Upper lobe of left lung (tissue), 6 donors: ENCODE data around the gene SHISA7. TPM values are rescaled to one million over a fixed set of nuclear protein-coding genes. Genes with fewer than 3 reads are reported as not detected.

Source experiments
- ATAC-seq, 2 donors: fragments of 200-7000 bp; cut with Tn5 transposase; one replicate each; pipeline ENCODE4 v1.9.1; 2022; ENCODE audit warnings: mild to moderate bottlenecking in 2 of 2, moderate library complexity in 2 of 2; ENCODE audit not compliant: low FRiP score in 2 of 2
- DNase-seq, 2 donors: peaks; one replicate each; pipeline ENCODE4 v3.0.0-alpha.2; 2019 to 2020
- H3K27ac ChIP-seq, 4 donors: fragments of 200-600 bp; sonication (generic); one replicate each; pipeline ENCODE4 v1.5.1; 2016 to 2019
- H3K27me3 ChIP-seq, 4 donors: fragments of 200-600 bp; sonication (generic); one replicate each; pipeline ENCODE4 v1.5.1; 2017 to 2019
- H3K36me3 ChIP-seq, 4 donors: fragments of 200-600 bp; sonication (generic); one replicate each; pipeline ENCODE4 v1.5.1; 2016 to 2019
- H3K4me1 ChIP-seq, 4 donors: fragments of 200-600 bp; sonication (generic); one replicate each; pipeline ENCODE4 v1.5.1; 2018 to 2019
- H3K4me3 ChIP-seq, 4 donors: fragments of 200-600 bp; sonication (generic); one replicate each; pipeline ENCODE4 v1.5.1; 2017 to 2019; ENCODE audit warnings: mild to moderate bottlenecking in 2 of 4, moderate library complexity in 1 of 4
- H3K9me3 ChIP-seq, 4 donors: fragments of 200-600 bp; sonication (generic); one replicate each; pipeline ENCODE4 v1.5.1; 2018 to 2019
- EP300 ChIP-seq, 4 donors: sonication (generic); formaldehyde crosslinking; IDR thresholded peaks; one replicate each; pipeline ENCODE4 v1.5.1; 2017; ENCODE audit warnings: antibody characterized with exemption in 4 of 4, control low read depth in 2 of 4
- POLR2A ChIP-seq, 4 donors: fragments of 450-650 bp; IDR thresholded peaks; one replicate each; pipeline ENCODE4 v1.5.1; 2016 to 2017; ENCODE audit warnings: antibody characterized with exemption in 4 of 4, mild to moderate bottlenecking in 2 of 4
- POLR2AphosphoS5 ChIP-seq, 2 donors: sonication (generic); formaldehyde crosslinking; IDR thresholded peaks; one replicate each; pipeline ENCODE4 v1.5.1; 2017; ENCODE audit warnings: antibody characterized with exemption in 2 of 2
- WGBS, 2 donors: methylation state at CpG; one replicate each; pipeline ENCODE4 v1.1.5; 2017 to 2018; 5-methylcytosine and 5-hydroxymethylcytosine counted together
- total RNA-seq, 6 donors: library from RNA; depleted of rRNA in 4 of 6; stranded (reverse); fragments of >200 nt in 4 of 6; gene quantifications; one replicate each; pipeline versions ENCODE4 v1.1.0 to v1.2.1, GENCODE V29; 2016 to 2021
- TF ChIP-seq, protein P1 (sequence below), 6 experiments: fragments of 450-650 bp in 4 of 6; fragments of 200-600 bp in 2 of 6; sonication (generic) in 2 of 6; IDR thresholded peaks; one replicate each; pipeline ENCODE4 v1.5.1; 2016 to 2019; ENCODE audit warnings: antibody characterized with exemption in 6 of 6
- donor health status: DM: no; HTN: no; CAD: no; lungs with moderate emphysema.
- donor health status: DM: no; HTN: yes; CAD: no; lungs with severe emphysema.

The SHISA7 gene
- total RNA-seq, 6 donors from 2014 or later = not detected

GRCh38 chr19:55486043-55486970 is 43.2 kb upstream of the SHISA7 start:
- ATAC-seq = peak in 1 of 2 donors; percentile 22
- Histone ChIP-seq H3K9me3 (no peaks in the 10 kb centered on the region), H3K27ac (peak overlapping the region; percentile 80 to 88 (median 85)), H3K36me3 (peaks cover 4 to 25% (median 21%) of the 10 kb centered on the region in 4 donors), H3K4me1 (peaks cover 35 to 43% (median 42%) of the 10 kb centered on the region in 4 donors), H3K27me3 (no peaks in the 10 kb centered on the region), H3K4me3 (peak overlapping the region in 1 of 4 donors; percentile 0)
- 81 to 88% methylated on average over 17 to 50 of the region's 53 CpGs for WGBS, 2 donors
- TF ChIP-seq POLR2AphosphoS5 (IDR thresholded peaks at IDR 0.05) (no peak), POLR2A (IDR thresholded peaks at IDR 0.05) (no peak), EP300 (IDR thresholded peaks at IDR 0.05) (no peak)
- TF ChIP-seq, protein P1, sequence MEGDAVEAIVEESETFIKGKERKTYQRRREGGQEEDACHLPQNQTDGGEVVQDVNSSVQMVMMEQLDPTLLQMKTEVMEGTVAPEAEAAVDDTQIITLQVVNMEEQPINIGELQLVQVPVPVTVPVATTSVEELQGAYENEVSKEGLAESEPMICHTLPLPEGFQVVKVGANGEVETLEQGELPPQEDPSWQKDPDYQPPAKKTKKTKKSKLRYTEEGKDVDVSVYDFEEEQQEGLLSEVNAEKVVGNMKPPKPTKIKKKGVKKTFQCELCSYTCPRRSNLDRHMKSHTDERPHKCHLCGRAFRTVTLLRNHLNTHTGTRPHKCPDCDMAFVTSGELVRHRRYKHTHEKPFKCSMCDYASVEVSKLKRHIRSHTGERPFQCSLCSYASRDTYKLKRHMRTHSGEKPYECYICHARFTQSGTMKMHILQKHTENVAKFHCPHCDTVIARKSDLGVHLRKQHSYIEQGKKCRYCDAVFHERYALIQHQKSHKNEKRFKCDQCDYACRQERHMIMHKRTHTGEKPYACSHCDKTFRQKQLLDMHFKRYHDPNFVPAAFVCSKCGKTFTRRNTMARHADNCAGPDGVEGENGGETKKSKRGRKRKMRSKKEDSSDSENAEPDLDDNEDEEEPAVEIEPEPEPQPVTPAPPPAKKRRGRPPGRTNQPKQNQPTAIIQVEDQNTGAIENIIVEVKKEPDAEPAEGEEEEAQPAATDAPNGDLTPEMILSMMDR (IDR thresholded peaks at IDR 0.05) = peak in 1 of 6 experiments; percentile 43
- peak; percentile 16 to 87 for DNase-seq

GRCh38 chr19:55485439-55486011 is 42.4 kb upstream of the SHISA7 start:
- WGBS, 2 donors = 28 to 37% methylated on average over 5 to 17 of the region's 18 CpGs
- TF ChIP-seq EP300 (IDR thresholded peaks at IDR 0.05) (no peak), POLR2AphosphoS5 (IDR thresholded peaks at IDR 0.05) (no peak), POLR2A (IDR thresholded peaks at IDR 0.05) (no peak)
- TF ChIP-seq, protein P1 (IDR thresholded peaks at IDR 0.05) = no peak
- H3K4me3 ChIP-seq = peak overlapping the region; percentile 52 to 76 (median 54)
- DNase-seq (peak in 1 of 2 donors; percentile 12), ATAC-seq (no peak)
- no peaks in the 10 kb centered on the region for H3K9me3 ChIP-seq
- H3K27ac ChIP-seq = peak overlapping the region; percentile 80 to 88 (median 85)
- H3K4me1 ChIP-seq = peaks cover 35 to 43% (median 42%) of the 10 kb centered on the region in 4 donors
- H3K27me3 ChIP-seq = no peaks in the 10 kb centered on the region
- peaks cover 4 to 30% (median 24%) of the 10 kb centered on the region in 4 donors for H3K36me3 ChIP-seq

DNA sequence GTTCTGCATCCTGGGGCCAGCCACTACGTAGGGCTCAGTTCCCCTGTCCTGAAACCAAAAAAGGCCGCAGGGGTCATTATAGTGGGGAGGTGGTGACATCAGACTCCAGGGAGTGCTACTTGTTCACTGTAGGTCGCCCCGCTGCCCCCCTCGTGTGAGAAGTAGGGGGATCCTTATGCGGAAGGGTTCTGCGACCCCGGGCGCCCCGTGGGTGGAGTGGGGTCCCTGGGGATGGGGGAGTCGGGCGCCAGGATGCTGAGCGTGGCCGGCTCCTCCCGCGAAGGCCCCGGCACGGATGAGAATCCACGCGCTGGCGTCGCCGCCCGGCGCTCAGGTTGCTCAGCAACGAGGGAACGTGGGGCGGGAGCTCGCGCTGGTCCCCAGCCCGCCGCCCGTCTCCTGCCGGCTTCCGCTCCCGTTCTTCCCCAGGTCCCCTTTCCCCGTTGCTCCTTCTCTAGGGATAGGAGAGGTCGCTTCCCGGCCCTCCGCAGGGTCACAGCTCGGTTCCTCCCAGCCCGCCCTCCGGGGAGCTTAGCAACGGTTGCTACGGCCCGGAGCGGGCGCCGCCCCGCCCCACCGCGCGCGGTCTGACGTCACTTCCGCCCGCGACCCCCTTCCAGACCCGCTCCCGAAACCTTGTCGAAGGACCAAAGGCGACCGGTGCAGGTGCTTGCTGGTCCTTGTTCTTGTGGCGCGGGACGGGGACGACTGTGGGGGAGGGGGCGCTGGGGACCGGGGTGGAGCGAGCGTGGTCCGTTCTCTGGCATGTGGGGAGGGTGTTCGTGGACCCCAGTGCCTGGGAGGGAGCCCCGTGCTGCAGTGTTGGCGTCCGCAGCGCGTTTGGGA is 41.7 kb upstream of the SHISA7 start, which contains the start of gene NAT14:
TSS of gene NAT14 (plus strand) at position 596 of the 846 bp plus-strand sequence. CDS start 521 bp downstream, outside the sequence.
- peaks cover 4 to 30% (median 24%) of the 10 kb centered on the region in 4 donors for H3K36me3 ChIP-seq
- peak within 1 kb of the TSS; percentile 52 to 76 (median 54) for H3K4me3 ChIP-seq
- WGBS, 2 donors = 2 to 5% methylated on average over 22 to 25 of the region's 78 CpGs
- H3K4me1 ChIP-seq = peaks cover 35 to 43% (median 42%) of the 10 kb centered on the region in 4 donors
- peak within 1 kb of the TSS; percentile 80 to 88 (median 85) for H3K27ac ChIP-seq
- DNase-seq (peak; percentile 21 to 94), ATAC-seq (peak in 1 of 2 donors; percentile 55)
- no peak for TF ChIP-seq EP300 (IDR thresholded peaks at IDR 0.05)
- peak in 1 of 4 donors; percentile 20 for TF ChIP-seq POLR2A (IDR thresholded peaks at IDR 0.05)
- TF ChIP-seq, protein P1 (IDR thresholded peaks at IDR 0.05) = no peak
- no peak for TF ChIP-seq POLR2AphosphoS5 (IDR thresholded peaks at IDR 0.05)
- no peaks in the 10 kb centered on the region for H3K27me3 ChIP-seq
- no peaks in the 10 kb centered on the region for H3K9me3 ChIP-seq
